Pons (tissue), 1 donor: ENCODE measurements around the gene PPP4R2.
A peak's percentile ranks its signal among the peaks of the same experiment; 100 is the strongest.
"Not testable (repeated sequence)": the region's sequence is repeated elsewhere in the genome, so short reads cannot be mapped to it uniquely, and the experiment has no call there.

Experiments used
- DNase-seq: peaks from one replicate; pipeline ENCODE4 v3.0.0-alpha.2; 2016; ENCODE audit warnings: low spot score

The PPP4R2 gene

GRCh38 chr3:73026111-73026759 is 29.6 kb downstream of the PPP4R2 start:
- peak; percentile 80 for DNase-seq

- no peak for DNase-seq
These were observed 30.1 kb downstream of the PPP4R2 start for GRCh38 chr3:73026760-73027113.

- DNase-seq: no peak
These were observed 32.2 kb downstream of the PPP4R2 start for GRCh38 chr3:73028803-73029202.

- DNase-seq: no peak
These were observed 32.7 kb downstream of the PPP4R2 start for GRCh38 chr3:73029321-73029796.

DNA sequence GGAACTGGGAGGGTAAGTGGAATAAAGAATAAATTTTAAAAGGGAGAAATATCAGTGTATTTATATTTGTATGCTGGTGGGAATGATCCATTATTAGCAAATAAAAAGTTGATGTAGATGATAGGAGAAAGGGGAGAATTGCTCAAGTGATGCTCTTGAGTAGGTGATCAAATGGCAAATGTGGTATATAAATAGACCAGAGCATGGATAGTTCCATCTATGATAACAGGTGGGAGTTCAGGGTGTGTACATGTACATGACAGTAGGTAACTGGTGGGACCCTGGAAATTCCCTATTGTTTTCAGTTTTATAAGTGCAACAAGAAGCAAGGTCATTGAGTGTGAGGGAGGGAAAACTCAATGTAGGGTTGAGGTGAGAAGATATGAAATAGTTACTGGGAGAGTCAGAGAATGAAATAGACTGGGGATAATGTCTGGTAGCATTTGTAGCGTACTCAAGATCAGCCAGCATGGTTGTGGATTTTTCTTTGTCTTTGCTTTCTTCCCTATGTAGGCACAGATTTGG is 33.5 kb downstream of the PPP4R2 start:
- DNase-seq: no peak

- no peak for DNase-seq
These were observed 35.0 kb downstream of the PPP4R2 start for GRCh38 chr3:73031573-73032103.

GRCh38 chr3:73036694-73037591 is 40.3 kb downstream of the PPP4R2 start:
- peak; percentile 33 for DNase-seq

DNA sequence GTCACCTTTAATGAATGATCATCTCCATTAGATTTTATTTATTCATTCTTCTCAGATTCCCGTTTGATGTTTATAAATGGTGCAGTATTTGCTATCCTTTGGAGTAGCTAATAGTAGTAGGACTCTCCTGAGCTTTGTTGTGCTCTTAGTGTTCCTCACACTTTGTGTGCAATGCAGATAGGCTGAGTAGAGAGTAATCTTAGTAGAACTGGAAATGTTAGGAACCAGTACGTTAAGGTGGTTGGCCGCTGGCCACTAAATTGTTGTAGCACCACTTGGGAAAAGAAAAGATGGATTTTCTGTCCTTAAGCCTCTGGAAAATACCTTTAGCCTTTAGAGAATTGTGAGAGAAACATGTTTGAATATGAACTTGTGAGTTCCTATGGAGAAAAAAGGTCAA is 44.9 kb downstream of the PPP4R2 start:
- DNase-seq: no peak

GRCh38 chr3:73043414-73043813 is 46.8 kb downstream of the PPP4R2 start:
- no peak for DNase-seq

DNA sequence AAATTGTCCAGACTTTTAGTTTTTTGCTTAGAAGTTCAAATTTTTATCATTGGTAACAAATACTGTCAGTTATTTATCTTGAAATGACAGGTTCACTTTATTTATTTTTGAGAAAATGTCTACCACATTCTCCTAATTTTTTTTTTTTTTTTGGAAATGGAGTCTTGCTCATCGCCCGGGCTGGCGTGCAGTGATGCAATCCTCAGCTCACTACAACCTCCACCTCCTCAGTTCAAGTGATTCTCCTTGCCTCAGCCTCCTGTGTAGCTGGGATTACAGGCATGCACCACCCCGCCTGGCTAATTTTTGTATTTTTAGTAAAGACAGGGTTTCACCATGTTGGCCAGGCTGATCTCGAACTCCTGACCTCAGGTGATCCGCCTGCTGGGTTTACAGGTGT is 48.8 kb downstream of the PPP4R2 start:
- DNase-seq: no peak

DNA sequence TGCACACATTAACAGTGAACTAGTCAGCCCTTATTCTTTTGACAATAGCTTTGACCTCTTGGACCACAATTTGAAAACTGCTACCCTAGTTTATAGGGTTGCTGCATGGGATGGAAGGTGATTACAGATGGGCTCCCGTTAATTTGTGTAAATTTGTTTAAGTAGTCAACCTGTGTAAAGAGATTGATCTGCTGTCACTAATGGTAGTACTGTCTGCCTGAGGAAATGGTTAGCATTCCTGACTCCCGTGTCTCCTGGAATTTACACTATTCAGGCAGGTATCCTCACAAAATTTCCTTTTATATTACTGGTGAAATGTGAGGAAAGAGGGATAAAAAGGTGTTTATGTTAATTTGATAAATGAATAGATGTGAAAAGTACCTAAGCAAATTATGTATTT is 49.6 kb downstream of the PPP4R2 start:
- no peak for DNase-seq

DNA sequence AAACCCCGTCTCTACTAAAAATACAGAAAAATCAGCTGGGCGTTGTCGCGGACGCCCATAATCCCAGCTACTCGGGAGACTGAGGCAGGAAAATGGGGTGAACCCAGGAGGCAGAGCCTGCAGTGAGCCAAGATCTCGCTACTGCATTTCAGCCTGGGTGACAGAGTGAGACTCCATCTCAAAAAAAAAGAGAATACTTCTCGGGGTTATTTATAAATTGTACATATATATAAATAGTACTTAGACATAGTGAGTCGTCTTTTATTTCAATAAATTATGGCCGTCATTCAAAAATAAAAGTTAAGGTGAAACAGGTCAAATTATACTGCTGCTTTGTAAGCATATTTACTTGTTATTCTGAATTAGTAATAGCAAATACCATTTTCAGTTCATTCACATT is 52.7 kb downstream of the PPP4R2 start:
- DNase-seq: no peak

DNA sequence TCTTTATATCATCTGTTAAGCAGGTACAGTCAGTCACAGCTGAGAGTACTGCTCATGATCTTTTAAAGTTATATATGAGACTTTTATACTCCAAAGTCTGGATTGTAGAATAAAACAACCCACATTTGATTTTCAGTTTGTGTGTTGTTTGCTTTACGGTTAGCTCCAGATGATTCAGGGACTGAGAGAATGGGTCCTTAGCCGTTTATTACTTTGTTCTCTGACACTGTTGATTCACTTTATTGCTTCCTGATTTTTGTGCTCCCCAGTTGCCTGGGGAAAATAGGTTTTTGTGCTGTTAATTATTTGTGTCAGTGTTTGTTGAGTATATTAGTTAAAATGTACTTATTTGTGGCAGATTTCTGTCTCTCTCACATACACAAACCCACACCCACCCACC is 56.2 kb downstream of the PPP4R2 start:
- no peak for DNase-seq

DNA sequence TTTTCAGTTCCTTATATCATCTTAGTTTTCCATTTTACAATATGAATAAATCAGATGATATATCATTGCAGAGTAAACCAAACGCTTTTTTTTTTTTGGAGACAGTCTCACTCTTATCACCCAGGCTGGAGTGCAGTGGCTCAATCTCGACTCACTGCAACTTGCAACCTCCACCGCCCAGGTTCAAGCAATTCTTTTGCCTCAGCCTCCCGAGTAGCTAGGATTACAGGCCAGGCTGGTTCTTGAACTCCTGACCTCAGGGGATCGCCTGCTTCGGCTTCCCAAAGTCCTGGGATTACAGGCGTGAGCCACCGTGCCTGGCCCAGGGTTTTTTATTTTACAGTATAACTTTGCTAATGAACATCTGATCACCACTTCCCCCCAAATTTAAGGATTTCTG is 59.0 kb downstream of the PPP4R2 start:
- DNase-seq: no peak

- DNase-seq: peak; percentile 80
These were observed 59.6 kb downstream of the PPP4R2 start for GRCh38 chr3:73056014-73056844.

- peak; percentile 13 for DNase-seq
These were observed 60.2 kb downstream of the PPP4R2 start for GRCh38 chr3:73056845-73057150.

DNA sequence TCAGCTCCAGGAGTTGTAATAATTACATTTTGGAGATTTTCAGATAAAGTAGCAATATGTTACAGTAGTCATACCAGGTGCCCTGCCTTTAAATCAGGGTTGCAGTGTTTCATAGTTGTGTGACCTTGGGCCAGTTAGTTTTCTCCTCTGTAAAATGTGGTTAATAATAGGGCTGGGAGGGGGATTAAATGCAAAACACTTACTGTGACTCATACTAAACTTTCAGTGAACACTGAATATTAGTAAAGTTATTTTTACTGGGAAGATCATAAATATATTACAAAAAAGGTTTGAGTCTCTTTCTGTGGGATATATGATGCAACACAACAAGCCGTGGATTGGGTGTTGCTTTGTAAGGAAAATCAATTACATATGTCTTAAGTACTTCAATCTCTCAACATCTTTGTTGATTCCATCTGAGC is 63.7 kb downstream of the PPP4R2 start:
- no peak for DNase-seq

GRCh38 chr3:73061416-73061815 is 64.8 kb downstream of the PPP4R2 start, which contains the start of gene EBLN2:
EBLN2 (plus strand) TSS chr3:73061659; CDS start chr3:73062082, 423 bp downstream.
- DNase-seq: no peak

- DNase-seq: not testable (repeated sequence)
These were observed 69.6 kb downstream of the PPP4R2 start for GRCh38 chr3:73066243-73066642.

- no peak for DNase-seq
These were observed 71.8 kb downstream of the PPP4R2 start for GRCh38 chr3:73068419-73068818.

GRCh38 chr3:73069187-73069586 is 72.6 kb downstream of the PPP4R2 start:
- DNase-seq: no peak
